Inflammatory macrophage treated with lipopolysaccharide for 1 hour (primary cell): ENCODE results near the gene CDH13.

Experiments used
- DNase-seq, 2 donors: peaks; one replicate each; pipeline ENCODE4 v3.0.0-alpha.2; 2020 to 2022

CDH13 gene

GRCh38 chr16:83743241-83743640 lies 1116.5 kb downstream of the CDH13 start:
- DNase-seq = no peak

- DNase-seq = no peak
Observed at GRCh38 chr16:83743720-83744119, 1117.0 kb downstream of the CDH13 start.

- peak; percentile 88 to 96 for DNase-seq
Observed at GRCh38 chr16:83744441-83744981, 1117.7 kb downstream of the CDH13 start.

GRCh38 chr16:83746611-83747010 lies 1119.8 kb downstream of the CDH13 start:
- no peak for DNase-seq

- no peak for DNase-seq
Observed at GRCh38 chr16:83747936-83748335, 1121.2 kb downstream of the CDH13 start.

- no peak for DNase-seq
Observed at GRCh38 chr16:83755391-83755790, 1128.6 kb downstream of the CDH13 start.

GRCh38 chr16:83762141-83762991 lies 1135.6 kb downstream of the CDH13 start:
- DNase-seq = no peak

- DNase-seq = no peak
Observed at GRCh38 chr16:83762992-83763358, 1136.2 kb downstream of the CDH13 start.

- DNase-seq = peak; percentile 9 to 57
Observed at GRCh38 chr16:83768986-83769385, 1142.2 kb downstream of the CDH13 start.

- peak; percentile 40 to 63 for DNase-seq
Observed at GRCh38 chr16:83769397-83770008, 1142.7 kb downstream of the CDH13 start.

- no peak for DNase-seq
Observed at GRCh38 chr16:83771306-83771942, 1144.7 kb downstream of the CDH13 start.

- no peak for DNase-seq
Observed at GRCh38 chr16:83772806-83773205, 1146.0 kb downstream of the CDH13 start.

- DNase-seq = peak; percentile 12 to 26
Observed at GRCh38 chr16:83774066-83774465, 1147.3 kb downstream of the CDH13 start.

- DNase-seq = no peak
Observed at GRCh38 chr16:83776944-83777343, 1150.2 kb downstream of the CDH13 start.

GRCh38 chr16:83779886-83780285 lies 1153.1 kb downstream of the CDH13 start:
- DNase-seq = no peak

- DNase-seq = no peak
Observed at GRCh38 chr16:83785455-83785854, 1158.7 kb downstream of the CDH13 start.

- no peak for DNase-seq
Observed at GRCh38 chr16:83789642-83790401, 1163.1 kb downstream of the CDH13 start.

- DNase-seq = no peak
Observed at GRCh38 chr16:83791916-83792315, 1165.1 kb downstream of the CDH13 start.

- no peak for DNase-seq
Observed at GRCh38 chr16:83792391-83792790, 1165.6 kb downstream of the CDH13 start.

GRCh38 chr16:83793179-83793578 lies 1166.4 kb downstream of the CDH13 start:
- no peak for DNase-seq

GRCh38 chr16:83794860-83795554 lies 1168.2 kb downstream of the CDH13 start:
- no peak for DNase-seq

GRCh38 chr16:83797013-83797412 lies 1170.2 kb downstream of the CDH13 start:
- DNase-seq = no peak
